Parathyroid adenoma (tissue), 2 donors: Measurements from ENCODE around the gene DCP2.

Experiments
- H2AFZ ChIP-seq: fragments of 300-600 bp; sonication (generic); one replicate; pipeline ENCODE4 v1.7.0; 2017; ENCODE audit warnings: antibody characterized with exemption, mild to moderate bottlenecking
- H3K27ac ChIP-seq: fragments of 300-600 bp; sonication (generic); one replicate; pipeline ENCODE4 v1.7.0; 2017
- H3K27me3 ChIP-seq: fragments of 300-600 bp; sonication (generic); one replicate; pipeline ENCODE4 v1.7.0; 2017; ENCODE audit warnings: low read length; ENCODE audit not compliant: control insufficient read depth, insufficient read depth
- H3K36me3 ChIP-seq: fragments of 300-600 bp; sonication (generic); one replicate; pipeline ENCODE4 v1.7.0; 2017; ENCODE audit warnings: low read length; ENCODE audit not compliant: control insufficient read depth, insufficient read depth
- H3K4me1 ChIP-seq: fragments of 300-600 bp; sonication (generic); one replicate; pipeline ENCODE4 v1.7.0; 2017; ENCODE audit warnings: control low read depth
- H3K4me2 ChIP-seq: fragments of 300-600 bp; sonication (generic); one replicate; pipeline ENCODE4 v1.7.0; 2017; ENCODE audit warnings: low read length
- H3K4me3 ChIP-seq: fragments of 300-600 bp; sonication (generic); one replicate; pipeline ENCODE4 v1.7.0; 2017; ENCODE audit warnings: low read depth, low read length
- H3K79me2 ChIP-seq: fragments of 300-600 bp; sonication (generic); one replicate; pipeline ENCODE4 v1.7.0; 2017; ENCODE audit warnings: control low read depth
- H3K9ac ChIP-seq: fragments of 300-600 bp; sonication (generic); one replicate; pipeline ENCODE4 v1.7.0; 2017; ENCODE audit warnings: mild to moderate bottlenecking
- H3K9me3 ChIP-seq: fragments of 300-600 bp; sonication (generic); one replicate; pipeline ENCODE4 v1.7.0; 2017; ENCODE audit warnings: low read length; ENCODE audit not compliant: control insufficient read depth
- TF ChIP-seq, protein P1 (sequence below): fragments of 300-600 bp; sonication (generic); IDR thresholded peaks from one replicate; pipeline ENCODE4 v1.7.0; 2017; ENCODE audit warnings: antibody characterized with exemption, mild to moderate bottlenecking
- donor health status: primary hyperparathyroidism.

Gene DCP2

GRCh38 chr5:113056988-113057387, 80.4 kb downstream of the DCP2 start:
- no peak overlapping the region for H3K4me3 ChIP-seq
- TF ChIP-seq, protein P1, sequence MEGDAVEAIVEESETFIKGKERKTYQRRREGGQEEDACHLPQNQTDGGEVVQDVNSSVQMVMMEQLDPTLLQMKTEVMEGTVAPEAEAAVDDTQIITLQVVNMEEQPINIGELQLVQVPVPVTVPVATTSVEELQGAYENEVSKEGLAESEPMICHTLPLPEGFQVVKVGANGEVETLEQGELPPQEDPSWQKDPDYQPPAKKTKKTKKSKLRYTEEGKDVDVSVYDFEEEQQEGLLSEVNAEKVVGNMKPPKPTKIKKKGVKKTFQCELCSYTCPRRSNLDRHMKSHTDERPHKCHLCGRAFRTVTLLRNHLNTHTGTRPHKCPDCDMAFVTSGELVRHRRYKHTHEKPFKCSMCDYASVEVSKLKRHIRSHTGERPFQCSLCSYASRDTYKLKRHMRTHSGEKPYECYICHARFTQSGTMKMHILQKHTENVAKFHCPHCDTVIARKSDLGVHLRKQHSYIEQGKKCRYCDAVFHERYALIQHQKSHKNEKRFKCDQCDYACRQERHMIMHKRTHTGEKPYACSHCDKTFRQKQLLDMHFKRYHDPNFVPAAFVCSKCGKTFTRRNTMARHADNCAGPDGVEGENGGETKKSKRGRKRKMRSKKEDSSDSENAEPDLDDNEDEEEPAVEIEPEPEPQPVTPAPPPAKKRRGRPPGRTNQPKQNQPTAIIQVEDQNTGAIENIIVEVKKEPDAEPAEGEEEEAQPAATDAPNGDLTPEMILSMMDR, result no peak
- H3K9ac ChIP-seq, result no peak overlapping the region
- H3K9me3 ChIP-seq, result no peaks in the 10 kb centered on the region
- H3K4me2 ChIP-seq, result no peak overlapping the region
- H3K27me3 ChIP-seq, result no peaks in the 10 kb centered on the region
- peak overlapping the region; percentile 94 for H3K27ac ChIP-seq
- peaks cover 28% of the 10 kb centered on the region for H3K79me2 ChIP-seq
- no peak overlapping the region for H2AFZ ChIP-seq
- peaks cover 66% of the 10 kb centered on the region for H3K4me1 ChIP-seq
- no peaks in the 10 kb centered on the region for H3K36me3 ChIP-seq

GRCh38 chr5:113057557-113057984, 81.0 kb downstream of the DCP2 start:
- Histone ChIP-seq H3K4me3 (no peak overlapping the region), H3K4me2 (peak overlapping the region; percentile 5), H3K4me1 (peaks cover 72% of the 10 kb centered on the region), H2AFZ (no peak overlapping the region), H3K27ac (peak overlapping the region; percentile 94), H3K9ac (no peak overlapping the region), H3K27me3 (no peaks in the 10 kb centered on the region), H3K79me2 (peaks cover 28% of the 10 kb centered on the region), H3K36me3 (no peaks in the 10 kb centered on the region), H3K9me3 (no peaks in the 10 kb centered on the region)
- TF ChIP-seq, protein P1, result peak; percentile 15

DNA sequence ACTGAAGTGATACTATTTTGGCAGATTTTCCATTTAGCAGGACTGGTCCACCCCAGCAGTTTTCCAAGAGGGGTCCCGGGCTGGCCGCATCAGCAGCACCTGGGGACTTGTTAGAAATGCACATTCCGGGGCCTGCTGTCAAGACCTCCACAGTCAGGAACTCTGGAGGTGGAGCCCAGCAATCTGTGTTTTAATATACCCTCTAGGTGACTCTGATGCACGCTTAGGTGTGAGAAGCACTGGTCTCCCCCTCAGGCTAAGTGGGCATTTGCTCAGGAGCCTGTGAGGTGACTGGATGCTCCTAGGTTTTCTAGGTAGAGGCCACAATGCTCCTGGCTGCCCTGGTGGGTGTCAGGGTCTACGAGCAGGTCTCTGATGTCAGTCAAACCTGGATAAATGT, 81.7 kb downstream of the DCP2 start:
- Histone ChIP-seq H3K27ac (peak overlapping the region; percentile 94), H3K36me3 (no peaks in the 10 kb centered on the region), H3K9me3 (no peaks in the 10 kb centered on the region), H3K4me3 (no peak overlapping the region), H3K4me1 (peaks cover 75% of the 10 kb centered on the region), H3K4me2 (no peak overlapping the region), H2AFZ (no peak overlapping the region), H3K9ac (no peak overlapping the region), H3K79me2 (peaks cover 28% of the 10 kb centered on the region), H3K27me3 (no peaks in the 10 kb centered on the region)
- TF ChIP-seq, protein P1, result no peak

DNA sequence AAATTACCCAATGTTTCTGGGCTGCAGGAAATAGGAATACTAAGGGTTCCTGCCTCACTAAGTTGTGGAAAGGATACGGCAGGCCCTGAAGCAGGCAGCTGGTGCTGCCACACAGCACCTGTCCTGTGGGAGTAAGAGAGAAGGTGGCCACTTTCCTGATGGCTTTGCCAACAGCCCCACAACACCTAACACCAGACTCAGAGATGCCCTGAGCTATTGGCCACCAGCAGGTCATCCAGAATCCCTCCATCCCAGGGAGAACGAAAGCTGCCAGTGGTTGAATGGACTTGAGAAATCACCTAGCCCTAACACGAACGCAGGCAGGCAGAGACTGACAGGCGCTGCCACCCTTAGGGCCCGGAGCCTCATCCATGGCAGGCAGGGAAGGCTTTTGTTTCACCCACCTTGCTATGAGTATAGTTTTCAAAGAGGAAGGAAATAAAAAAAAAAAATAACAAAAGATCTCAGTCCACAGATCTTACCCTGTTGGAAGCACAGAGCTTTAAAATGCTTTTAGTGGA, 82.2 kb downstream of the DCP2 start:
- Histone ChIP-seq H3K27ac (peak overlapping the region; percentile 94), H3K36me3 (no peaks in the 10 kb centered on the region)

More for the DNA sequence above, 82.2 kb downstream of the DCP2 start:
- Histone ChIP-seq H2AFZ (no peak overlapping the region), H3K4me3 (no peak overlapping the region), H3K4me2 (no peak overlapping the region), H3K9ac (no peak overlapping the region), H3K27me3 (no peaks in the 10 kb centered on the region), H3K9me3 (no peaks in the 10 kb centered on the region), H3K4me1 (peaks cover 75% of the 10 kb centered on the region), H3K79me2 (peaks cover 30% of the 10 kb centered on the region)
- TF ChIP-seq, protein P1, result no peak
